Activated CD8-positive, alpha-beta memory T cell treated with anti-CD3 and anti-CD28 coated beads for 36 hours (primary cell): ENCODE results near the gene FRMPD1. TPM values are rescaled to one million over a fixed set of nuclear protein-coding genes. Genes with fewer than 3 reads are reported as not detected.
"Not testable (repeated sequence)": the region's sequence is repeated elsewhere in the genome, so short reads cannot be mapped to it uniquely, and the experiment has no call there.

Experiments
- CTCF ChIA-PET: fragments of 350-600 bp; sonication (Branson Sonifier 250); formaldehyde crosslinking; loops from one replicate; lab custom pipeline; 2021; ENCODE audit warnings: antibody characterized with exemption; lab: Charles Lee
- POLR2A ChIA-PET: fragments of 350-600 bp; sonication (Branson Sonifier 250); formaldehyde crosslinking; loops from one replicate; lab custom pipeline; 2021; ENCODE audit warnings: antibody characterized with exemption; lab: Charles Lee
- total RNA-seq, 2 experiments: library from RNA; stranded (reverse); gene quantifications; one replicate each; pipeline ENCODE4 v1.2.3, GENCODE V29; 2021

Gene FRMPD1
- not detected for total RNA-seq

DNA sequence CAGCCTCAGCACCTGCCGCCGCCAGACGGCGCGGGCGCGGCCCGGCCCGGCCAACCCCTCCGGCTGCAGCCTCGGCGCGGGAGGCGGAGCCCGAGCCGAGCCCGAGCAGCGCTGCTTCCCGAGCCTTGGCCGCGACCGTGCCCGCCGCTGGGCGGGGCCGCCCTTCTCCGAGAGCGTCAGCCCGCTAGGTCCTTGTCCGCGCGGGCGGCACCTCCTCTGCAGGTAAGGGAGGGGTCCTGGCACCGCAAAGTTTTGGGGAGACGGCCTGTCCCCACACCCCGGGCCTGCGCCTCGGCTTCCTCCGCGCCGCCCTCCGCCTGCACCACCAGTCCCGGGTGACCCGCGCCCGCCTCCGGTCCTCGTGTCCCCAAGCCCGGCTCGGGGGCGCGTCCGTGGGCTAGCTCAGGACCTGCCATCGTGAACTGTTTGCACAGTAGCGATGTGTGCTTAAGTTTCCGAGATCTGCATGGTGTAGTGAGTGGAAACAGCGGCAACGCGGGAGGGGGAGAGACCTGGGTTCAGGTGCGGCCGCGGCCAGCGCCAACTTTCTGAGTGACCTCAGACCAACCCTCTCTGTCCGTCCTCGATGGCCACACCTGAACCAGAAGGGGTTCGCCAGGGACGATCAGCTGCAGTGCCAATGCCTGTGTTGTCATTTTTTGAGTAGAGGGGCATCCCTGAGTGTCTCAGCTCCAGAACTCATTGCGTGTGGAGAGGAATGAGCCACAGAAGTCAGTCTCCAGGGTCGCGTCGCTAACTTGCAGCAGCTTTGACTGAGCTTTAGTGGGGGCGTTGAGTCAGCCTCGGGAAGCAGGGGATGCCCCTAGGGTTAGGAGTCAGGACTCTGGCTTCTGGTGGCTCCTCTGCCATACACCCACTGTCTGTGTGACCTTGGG lies at the start of gene FRMPD1:
TSS of gene FRMPD1 (plus strand) at position 82 of the 896 bp plus-strand sequence. CDS start 41,688 bp downstream, outside the sequence.
- ChIA-PET POLR2A (no interaction called here), CTCF (no interaction called here)

DNA sequence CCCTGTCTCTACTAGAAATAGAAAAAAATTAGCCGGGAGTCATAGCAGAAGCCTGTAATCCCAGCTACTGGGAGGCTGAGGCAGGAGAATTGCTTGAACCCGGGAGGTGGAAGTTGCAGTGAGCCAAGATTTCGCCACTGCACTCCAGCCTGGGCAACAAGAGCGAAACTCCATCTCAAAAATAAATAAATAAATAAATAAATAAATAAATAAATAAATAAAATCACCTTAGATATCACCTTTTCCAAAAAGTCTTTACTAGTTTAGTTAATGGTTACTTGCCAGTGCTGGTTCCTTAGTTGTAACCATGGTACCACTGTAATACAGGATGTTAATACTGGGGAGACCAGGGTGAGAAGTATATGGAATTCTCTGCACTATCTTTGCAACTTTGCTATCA lies 48.7 kb upstream of the FRMPD1 start:
- POLR2A ChIA-PET, CTCF ChIA-PET: not testable (repeated sequence)

GRCh38 chr9:37602817-37603216 lies 47.9 kb upstream of the FRMPD1 start:
- CTCF ChIA-PET, result no interaction called here
- POLR2A ChIA-PET, result no interaction called here

GRCh38 chr9:37604296-37604695 lies 46.5 kb upstream of the FRMPD1 start:
- POLR2A ChIA-PET, result no interaction called here

GRCh38 chr9:37608250-37608649 lies 42.5 kb upstream of the FRMPD1 start:
- ChIA-PET POLR2A (no interaction called here), CTCF (no interaction called here)

More at GRCh38 chr9:37604296-37604695, 46.5 kb upstream of the FRMPD1 start:
- CTCF ChIA-PET, result no interaction called here

GRCh38 chr9:37609735-37610397 lies 40.9 kb upstream of the FRMPD1 start:
- ChIA-PET CTCF (no interaction called here), POLR2A (no interaction called here)

DNA sequence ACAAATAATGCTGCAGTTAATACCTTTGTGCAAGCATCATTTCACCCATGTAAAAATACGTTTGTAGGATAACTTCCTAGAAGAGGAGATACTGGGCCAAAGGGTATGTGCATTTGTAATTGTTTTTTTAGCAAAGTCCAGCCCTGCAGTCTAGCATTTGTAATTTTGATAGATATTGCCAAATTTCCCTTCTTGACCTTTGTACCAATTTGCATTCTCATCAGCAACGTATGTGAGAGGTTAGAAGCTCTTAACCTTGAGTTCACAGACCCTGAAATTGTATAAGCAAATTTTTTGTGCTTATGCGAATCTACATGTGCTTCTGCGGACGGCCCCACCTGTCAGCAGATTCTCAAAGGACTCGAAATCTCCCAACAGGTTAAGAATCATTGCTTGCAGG lies 39.7 kb upstream of the FRMPD1 start:
- ChIA-PET POLR2A (no interaction called here), CTCF (no interaction called here)

DNA sequence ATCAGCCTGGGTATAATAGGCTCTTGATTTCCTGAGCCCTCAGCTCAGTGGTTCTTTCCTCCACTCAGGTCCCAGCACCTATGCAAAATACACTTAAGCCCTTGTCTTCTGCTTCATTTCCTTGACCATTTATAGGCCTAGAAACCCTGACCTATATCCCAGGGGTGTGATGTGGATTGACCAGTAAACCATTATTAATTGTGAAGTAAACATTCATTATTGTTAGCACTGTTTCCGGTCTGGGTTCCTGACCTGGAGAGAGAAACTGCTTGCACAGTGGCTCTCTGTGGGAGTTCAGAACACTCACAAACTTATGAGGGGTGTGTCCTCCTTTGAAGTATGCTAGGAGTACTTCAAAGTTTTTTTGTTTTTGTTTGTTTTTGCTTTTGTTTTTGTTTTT lies 38.8 kb upstream of the FRMPD1 start:
- ChIA-PET CTCF (no interaction called here), POLR2A (no interaction called here)

GRCh38 chr9:37617161-37617560 lies 33.6 kb upstream of the FRMPD1 start:
- CTCF ChIA-PET, result no interaction called here
- POLR2A ChIA-PET, result no interaction called here

DNA sequence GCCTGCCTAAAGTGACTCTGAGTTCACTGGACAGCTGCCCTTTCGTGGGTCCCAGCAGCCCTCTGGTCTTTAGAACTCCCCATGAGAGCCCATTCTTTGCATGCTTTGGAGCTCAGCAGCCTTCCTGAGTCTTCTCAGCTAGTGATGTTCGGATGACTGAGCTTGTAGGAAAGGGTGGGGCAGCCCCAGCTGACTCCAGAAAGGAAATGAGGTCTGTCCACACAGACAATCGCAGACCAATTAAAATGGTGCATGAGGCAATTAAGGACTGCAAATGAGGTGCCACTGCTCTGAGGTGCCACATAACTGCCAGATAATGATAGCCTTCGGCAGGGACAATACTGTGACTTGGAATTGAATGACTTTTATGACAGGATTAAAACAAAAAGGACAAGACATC lies 32.9 kb upstream of the FRMPD1 start:
- ChIA-PET POLR2A (no interaction called here), CTCF (no interaction called here)

DNA sequence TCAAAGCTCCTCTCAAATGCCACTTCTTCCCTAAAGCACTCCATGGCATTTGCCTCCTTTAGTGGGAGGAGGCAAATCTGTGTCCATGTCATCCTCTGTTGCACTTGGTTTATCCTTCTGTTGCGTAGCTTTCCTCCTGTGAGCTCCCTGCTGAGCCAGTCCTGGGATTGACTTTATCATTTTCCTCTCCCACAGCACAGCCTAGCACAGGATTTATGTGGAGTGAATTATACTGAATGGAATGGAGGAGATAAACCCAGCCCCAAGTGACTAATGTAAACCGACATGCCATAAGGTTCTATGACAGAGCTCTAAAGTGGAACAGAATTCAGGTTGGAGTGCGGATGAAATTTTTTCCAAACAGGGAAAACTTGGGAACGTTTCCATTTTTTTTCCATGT lies 31.9 kb upstream of the FRMPD1 start:
- POLR2A ChIA-PET, result no interaction called here

GRCh38 chr9:37619806-37620205 lies 30.9 kb upstream of the FRMPD1 start:
- ChIA-PET CTCF (no interaction called here), POLR2A (interaction anchor here (0.6 kb wide), 1 partner anchor 46 kb away, joined by 3 read pairs; no protein-coding TSS in a partner anchor)

More for the DNA sequence above, 31.9 kb upstream of the FRMPD1 start:
- CTCF ChIA-PET, result no interaction called here

DNA sequence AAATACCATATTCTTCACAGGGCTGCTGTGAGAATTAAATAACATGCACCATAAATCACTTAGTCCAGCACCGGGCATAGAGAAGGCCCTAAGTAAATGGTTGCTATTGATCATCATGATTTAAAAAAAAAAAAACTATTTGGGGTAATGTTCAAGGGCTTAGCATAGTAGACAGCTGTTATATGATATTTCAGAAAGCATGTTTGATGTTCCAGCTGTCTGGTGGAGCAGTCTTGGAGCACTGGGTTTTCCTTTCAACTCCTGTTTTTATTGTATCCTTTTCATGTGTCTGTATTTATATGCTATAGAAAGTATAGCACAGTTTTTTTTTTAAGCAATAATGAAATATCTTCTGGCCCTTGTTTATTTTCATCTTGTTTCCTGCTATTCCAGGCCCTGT lies 30.4 kb upstream of the FRMPD1 start:
- ChIA-PET POLR2A (no interaction called here), CTCF (no interaction called here)

DNA sequence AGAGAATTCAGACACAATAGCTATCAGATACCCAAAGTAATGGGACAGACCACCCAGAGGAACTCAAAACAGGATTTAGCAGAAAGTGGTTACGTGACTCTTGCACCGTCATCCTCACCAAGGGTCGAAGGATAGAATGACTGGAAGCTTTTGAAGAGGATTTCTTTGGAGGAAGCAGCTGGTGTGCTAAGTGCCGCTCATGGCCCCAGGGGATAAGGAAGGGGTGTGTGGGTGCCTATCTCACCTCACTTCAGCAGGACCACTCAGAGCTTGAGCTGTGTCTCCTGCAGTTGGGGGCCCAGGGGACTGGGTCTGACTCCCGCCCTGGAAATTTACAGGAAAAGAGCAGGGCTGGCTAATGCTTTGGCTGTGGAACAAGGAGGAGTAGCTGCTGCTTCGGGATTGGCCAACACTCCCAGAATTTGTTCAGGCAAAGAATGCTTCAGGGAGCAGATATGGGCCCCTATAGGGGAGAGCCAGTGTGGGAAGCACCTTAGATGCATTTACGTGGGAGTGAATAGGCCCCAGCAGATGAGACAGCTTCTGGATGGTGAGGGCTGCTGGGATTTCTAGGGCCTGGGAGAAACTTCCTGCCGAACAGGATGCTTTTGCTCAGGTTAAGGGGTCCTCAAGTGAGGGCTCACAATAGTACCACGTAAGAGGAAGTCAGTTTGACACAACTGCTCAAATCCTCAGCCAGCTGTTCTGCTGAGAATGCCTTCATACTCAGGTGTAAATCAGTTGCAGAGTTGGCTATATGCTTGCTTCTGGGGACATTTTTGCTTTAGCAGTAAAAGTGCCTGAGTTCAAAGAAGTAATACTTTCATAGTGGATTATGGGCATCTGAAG lies 29.3 kb upstream of the FRMPD1 start:
- CTCF ChIA-PET, result no interaction called here
- POLR2A ChIA-PET, result no interaction called here

GRCh38 chr9:37622462-37622861 lies 28.3 kb upstream of the FRMPD1 start:
- CTCF ChIA-PET, result no interaction called here

DNA sequence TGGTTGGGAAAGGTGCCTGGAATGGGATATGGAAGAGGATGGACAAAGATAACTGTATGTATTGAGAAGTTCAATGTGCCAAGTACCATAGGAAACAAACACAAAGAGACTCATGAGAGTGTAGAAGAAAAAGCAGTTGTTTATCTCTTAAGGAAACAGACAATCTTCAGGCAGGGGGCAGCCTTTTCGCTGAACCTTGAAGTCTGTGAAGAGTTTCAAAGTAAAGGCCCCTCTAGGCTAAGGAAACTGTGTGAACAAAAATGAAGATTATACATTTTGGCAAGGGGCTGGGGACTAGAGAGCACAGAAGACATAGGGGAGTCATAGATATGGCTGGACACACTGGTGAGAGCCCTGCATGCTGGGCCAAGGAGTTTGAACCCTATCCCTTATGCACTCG lies 27.5 kb upstream of the FRMPD1 start:
- ChIA-PET CTCF (no interaction called here), POLR2A (no interaction called here)

More at GRCh38 chr9:37622462-37622861, 28.3 kb upstream of the FRMPD1 start:
- POLR2A ChIA-PET, result no interaction called here

GRCh38 chr9:37624073-37624472 lies 26.7 kb upstream of the FRMPD1 start:
- CTCF ChIA-PET, result no interaction called here
- POLR2A ChIA-PET, result no interaction called here

DNA sequence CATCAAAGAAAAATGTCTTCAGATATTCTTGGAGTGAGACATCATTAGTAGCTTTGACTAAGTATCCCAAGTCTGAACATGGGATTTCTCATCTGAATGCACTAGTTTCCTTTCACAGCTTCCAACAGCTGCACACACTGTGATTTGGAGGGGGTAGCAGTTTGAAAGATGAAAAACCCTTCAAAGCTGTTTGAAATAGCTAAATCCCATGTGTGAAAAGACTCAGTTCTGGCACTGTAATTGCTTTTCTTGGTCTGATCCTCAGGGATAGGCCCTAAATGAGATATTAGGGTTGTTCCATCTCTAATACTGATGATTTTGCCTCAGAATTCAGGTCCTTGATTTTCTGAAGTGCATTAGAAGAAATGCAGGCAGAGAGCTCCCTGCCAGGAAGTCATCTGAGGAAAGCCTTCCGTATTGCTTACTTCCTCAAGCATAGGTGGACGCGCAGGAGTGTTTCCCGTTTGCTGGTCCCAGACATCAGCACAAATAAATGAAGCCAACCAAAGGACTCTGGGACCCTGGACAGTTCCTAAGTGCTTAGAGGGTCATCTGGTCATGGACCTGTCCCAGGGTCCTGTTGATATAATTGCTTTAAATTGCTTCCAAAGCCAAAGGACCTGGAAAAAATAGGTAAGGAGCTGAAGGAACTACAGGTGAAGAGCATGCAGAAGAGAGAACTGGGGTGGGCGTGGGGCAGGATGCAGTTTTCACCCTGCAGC lies 25.6 kb upstream of the FRMPD1 start:
- CTCF ChIA-PET, result no interaction called here
- POLR2A ChIA-PET, result no interaction called here

GRCh38 chr9:37625758-37626147 lies 25.0 kb upstream of the FRMPD1 start:
- ChIA-PET CTCF (no interaction called here), POLR2A (no interaction called here)
